ENCODE measurements around the gene FOXN3.

FOXN3 gene

DNA sequence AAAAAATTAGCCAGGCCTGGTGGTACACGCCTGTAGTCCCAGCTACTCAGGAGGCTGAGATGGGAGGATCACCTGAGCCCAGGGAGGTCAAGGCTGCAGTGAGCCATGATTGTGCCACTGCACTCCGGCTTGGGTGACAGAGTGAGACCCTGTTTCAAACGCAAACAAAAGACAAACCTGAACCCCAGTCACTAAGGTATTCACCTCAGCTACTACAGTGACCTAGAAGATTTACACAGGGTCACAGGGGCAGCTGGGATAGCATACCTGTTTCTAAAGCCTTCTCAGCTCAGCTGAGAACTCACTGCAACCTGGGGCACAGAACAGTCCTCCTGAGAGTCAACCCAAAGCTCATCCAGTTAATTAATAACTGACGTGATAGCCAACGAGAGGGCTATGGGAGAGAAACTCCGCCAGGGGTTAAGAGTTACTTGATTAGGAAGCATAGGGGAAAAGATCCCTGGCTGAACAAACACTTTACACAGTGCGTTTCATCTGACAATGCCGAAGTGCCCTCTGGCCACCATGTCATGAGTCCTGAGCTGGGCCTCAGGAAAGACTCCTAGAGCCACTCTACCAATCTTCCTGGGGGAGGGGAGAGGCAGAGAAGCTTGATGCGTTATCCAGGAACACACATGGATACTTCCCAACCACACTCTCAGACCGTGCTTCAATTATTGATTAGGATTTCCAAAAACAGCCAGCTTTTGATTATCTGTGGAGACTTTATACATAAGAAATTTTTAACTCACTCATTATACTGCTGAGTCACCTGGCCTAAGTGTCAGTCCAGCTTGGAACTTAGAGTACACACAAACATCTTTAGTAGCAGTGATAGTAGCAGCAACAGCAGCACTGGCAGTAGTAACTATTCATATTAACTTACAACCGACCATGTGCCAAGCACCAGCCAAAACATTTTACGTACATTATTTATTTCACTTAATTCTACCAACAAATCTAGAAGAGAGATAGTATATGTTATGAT lies 48.2 kb downstream of the FOXN3 start:
- ChIA-PET POLR2A (interaction anchor here (0.9 kb wide), 1 partner anchor 11 kb away, joined by 3 read pairs; no protein-coding TSS in a partner anchor), CTCF (interaction anchor here (0.5 kb wide), 1 partner anchor 214 kb away, joined by 4 read pairs; no protein-coding TSS in a partner anchor)
- TF ChIP-seq LEF1 (IDR thresholded peaks at IDR 0.05; ENCODE audit: borderline replicate concordance), result no peak
- no peak for TF ChIP-seq L3MBTL2 (conservative IDR thresholded peaks at IDR 0.05)
- no peak for TF ChIP-seq BHLHE40 (IDR thresholded peaks at IDR 0.05; ENCODE audit: borderline replicate concordance)
- TF ChIP-seq SP1 (IDR thresholded peaks at IDR 0.05), result no peak
- TF ChIP-seq HDGF (IDR thresholded peaks at IDR 0.05; ENCODE audit: borderline replicate concordance), result no peak
- TF ChIP-seq NFRKB (IDR thresholded peaks at IDR 0.05), result no peak
- TF ChIP-seq CTBP1 (IDR thresholded peaks at IDR 0.05; ENCODE audit: borderline replicate concordance), result no peak
- TF ChIP-seq FOXM1 (IDR thresholded peaks at IDR 0.05; ENCODE audit: borderline replicate concordance), result no peak
- no peak for TF ChIP-seq TARDBP (IDR thresholded peaks at IDR 0.05)
- no peak for TF ChIP-seq SUZ12 (IDR thresholded peaks at IDR 0.05)
- no peak for DNase-seq (ENCODE audit: extremely low spot score)

DNA sequence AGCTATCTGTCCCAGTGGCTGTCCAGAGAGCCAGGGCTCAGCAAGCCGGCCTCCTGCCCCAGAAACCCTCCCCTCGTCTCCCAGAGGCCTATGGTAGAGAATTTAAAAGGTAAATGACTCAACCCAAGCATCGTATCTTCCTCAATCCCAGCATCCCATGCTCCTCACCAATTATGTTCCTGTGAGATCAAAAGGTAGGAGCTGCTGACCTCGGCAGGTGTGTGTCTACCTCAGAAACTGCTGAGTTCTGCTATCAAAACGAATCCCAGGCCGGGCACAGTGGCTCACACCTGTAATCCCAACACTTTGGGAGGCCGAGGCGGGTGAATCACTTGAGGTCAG lies 49.3 kb downstream of the FOXN3 start:
- no peak for DNase-seq (ENCODE audit: extremely low spot score)
- CTCF ChIA-PET, result no interaction called here
- POLR2A ChIA-PET, result no interaction called here
- no peak for TF ChIP-seq SP1 (IDR thresholded peaks at IDR 0.05)
- no peak for TF ChIP-seq LEF1 (IDR thresholded peaks at IDR 0.05; ENCODE audit: borderline replicate concordance)
- TF ChIP-seq FOXA1 (IDR thresholded peaks at IDR 0.05), result no peak
- no peak for TF ChIP-seq CTBP1 (IDR thresholded peaks at IDR 0.05; ENCODE audit: borderline replicate concordance)
- TF ChIP-seq ARNT (IDR thresholded peaks at IDR 0.05), result no peak
- no peak for TF ChIP-seq HDGF (IDR thresholded peaks at IDR 0.05; ENCODE audit: borderline replicate concordance)
- TF ChIP-seq SUZ12 (IDR thresholded peaks at IDR 0.05), result no peak
- no peak for TF ChIP-seq BHLHE40 (IDR thresholded peaks at IDR 0.05; ENCODE audit: borderline replicate concordance)

DNA sequence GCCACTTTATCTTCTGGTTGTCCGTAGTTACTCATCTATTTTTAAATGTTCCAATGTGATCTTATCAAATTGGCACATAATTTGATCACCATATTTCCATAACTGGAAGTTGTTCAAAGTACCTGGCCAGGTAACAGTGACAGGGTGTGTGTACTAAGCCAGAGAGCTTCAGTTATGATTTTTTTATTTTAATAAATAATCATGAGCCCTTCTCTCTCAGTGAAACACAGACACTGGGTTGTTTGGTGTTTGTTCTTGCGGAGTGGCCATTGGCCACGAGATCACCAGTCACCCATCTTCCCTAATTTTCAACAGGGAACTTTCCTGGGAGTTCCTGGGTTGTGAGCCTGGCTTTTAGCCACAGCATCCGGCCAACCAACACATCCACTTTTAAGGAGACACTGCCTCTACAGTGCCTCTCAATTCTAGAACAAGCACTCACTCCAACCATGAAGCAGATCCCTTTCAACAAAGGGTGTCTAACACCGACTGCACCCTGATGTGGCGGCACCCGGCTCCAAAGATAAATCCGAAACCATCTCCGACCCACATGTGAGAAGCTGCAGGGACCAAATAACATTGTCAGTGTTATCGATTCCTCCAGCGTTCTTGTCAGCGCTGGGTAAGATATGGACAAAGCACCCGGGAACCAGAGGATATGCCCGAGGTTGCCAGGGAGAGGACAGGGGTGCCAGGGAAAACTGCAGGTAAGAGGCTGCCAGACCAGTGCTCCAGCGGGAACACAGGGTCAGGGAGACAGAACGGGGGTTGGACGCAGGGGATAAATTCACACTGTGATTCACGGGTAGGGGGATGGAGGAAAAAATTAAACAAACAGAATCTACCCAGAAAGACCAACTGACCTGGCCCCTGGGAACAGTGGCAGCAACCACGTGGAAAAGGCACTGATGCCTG lies 49.9 kb downstream of the FOXN3 start:
- ChIA-PET CTCF (no interaction called here), POLR2A (no interaction called here)
- no peak for DNase-seq (ENCODE audit: extremely low spot score)
- no peak for TF ChIP-seq FOXM1 (IDR thresholded peaks at IDR 0.05; ENCODE audit: borderline replicate concordance)

DNA sequence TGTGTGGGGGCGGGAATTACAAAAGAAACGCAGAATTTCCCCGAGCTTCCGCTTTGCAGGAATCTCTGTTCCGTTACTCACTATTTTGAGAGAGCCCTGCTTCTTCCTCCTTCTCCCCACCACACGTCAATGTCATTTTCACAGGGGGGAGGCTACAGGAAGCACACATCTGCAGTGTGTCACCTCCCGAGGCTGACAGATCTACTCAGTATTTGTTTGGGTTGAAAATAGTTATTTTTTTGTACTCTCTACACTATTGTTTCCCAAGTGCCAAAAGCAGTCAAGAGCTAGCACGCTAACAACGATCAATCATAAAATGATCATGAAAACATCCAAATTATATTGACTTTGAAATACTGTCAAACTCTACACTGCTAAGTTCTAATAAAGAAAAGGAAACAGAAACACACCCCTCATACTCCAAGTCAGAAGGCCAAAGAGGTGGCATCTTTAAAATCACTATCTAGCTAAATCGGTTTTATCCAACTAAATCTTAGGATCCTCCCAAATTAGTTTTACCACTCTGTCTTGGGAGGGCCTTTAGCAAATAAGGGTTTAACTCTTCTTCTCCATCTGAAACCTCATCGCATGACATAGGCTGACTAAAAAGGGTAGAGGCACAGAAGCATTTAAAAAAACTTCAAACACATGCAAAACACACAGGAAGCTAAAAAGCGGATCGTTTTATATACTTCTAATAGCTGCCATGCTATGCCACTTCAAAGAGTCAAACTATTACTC lies 51.8 kb downstream of the FOXN3 start:
- TF ChIP-seq SUZ12 (IDR thresholded peaks at IDR 0.05) (no peak), FOXM1 (IDR thresholded peaks at IDR 0.05; ENCODE audit: borderline replicate concordance) (no peak), FOXK2 (IDR thresholded peaks at IDR 0.05) (no peak), TARDBP (IDR thresholded peaks at IDR 0.05) (no peak), HDGF (IDR thresholded peaks at IDR 0.05; ENCODE audit: borderline replicate concordance) (no peak), LEF1 (IDR thresholded peaks at IDR 0.05; ENCODE audit: borderline replicate concordance) (no peak), ARNT (IDR thresholded peaks at IDR 0.05) (no peak), NFRKB (IDR thresholded peaks at IDR 0.05) (no peak), L3MBTL2 (conservative IDR thresholded peaks at IDR 0.05) (no peak)
- CTCF ChIA-PET, result no interaction called here
- POLR2A ChIA-PET, result no interaction called here
- no peak for DNase-seq (ENCODE audit: extremely low spot score)

DNA sequence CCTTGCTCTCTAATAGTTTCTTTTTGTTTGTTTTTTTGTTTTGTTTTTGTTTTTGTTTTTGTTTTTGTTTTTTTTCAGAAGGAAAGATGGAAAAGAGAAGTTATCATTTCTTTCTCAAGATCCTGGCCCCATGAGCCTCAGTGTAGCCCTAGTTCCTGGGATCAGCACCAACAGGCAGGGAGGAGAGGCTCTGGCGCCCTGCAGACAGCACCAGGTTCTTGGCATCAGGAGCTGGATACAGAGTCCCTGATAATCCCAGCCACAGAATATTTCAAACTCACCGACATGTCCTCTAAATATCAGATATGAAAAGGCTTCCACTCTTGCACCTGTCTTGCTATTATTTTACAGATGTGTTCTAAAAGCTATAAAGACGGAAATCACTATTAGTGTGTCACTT lies 52.7 kb downstream of the FOXN3 start:
- ChIA-PET CTCF (no interaction called here), POLR2A (no interaction called here)
- no peak for DNase-seq (ENCODE audit: extremely low spot score)
- no peak for TF ChIP-seq LEF1 (IDR thresholded peaks at IDR 0.05; ENCODE audit: borderline replicate concordance)
- TF ChIP-seq SP1 (IDR thresholded peaks at IDR 0.05), result no peak
- no peak for TF ChIP-seq FOXM1 (IDR thresholded peaks at IDR 0.05; ENCODE audit: borderline replicate concordance)
- no peak for TF ChIP-seq ELF4 (IDR thresholded peaks at IDR 0.05)
- no peak for TF ChIP-seq FOXK2 (IDR thresholded peaks at IDR 0.05)
- TF ChIP-seq ZNF384 (IDR thresholded peaks at IDR 0.05), result no peak
- no peak for TF ChIP-seq FOXA1 (IDR thresholded peaks at IDR 0.05)
- TF ChIP-seq, protein P1, sequence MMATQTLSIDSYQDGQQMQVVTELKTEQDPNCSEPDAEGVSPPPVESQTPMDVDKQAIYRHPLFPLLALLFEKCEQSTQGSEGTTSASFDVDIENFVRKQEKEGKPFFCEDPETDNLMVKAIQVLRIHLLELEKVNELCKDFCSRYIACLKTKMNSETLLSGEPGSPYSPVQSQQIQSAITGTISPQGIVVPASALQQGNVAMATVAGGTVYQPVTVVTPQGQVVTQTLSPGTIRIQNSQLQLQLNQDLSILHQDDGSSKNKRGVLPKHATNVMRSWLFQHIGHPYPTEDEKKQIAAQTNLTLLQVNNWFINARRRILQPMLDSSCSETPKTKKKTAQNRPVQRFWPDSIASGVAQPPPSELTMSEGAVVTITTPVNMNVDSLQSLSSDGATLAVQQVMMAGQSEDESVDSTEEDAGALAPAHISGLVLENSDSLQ (IDR thresholded peaks at IDR 0.05), result no peak
- TF ChIP-seq L3MBTL2 (conservative IDR thresholded peaks at IDR 0.05), result no peak
- TF ChIP-seq SUZ12 (IDR thresholded peaks at IDR 0.05), result no peak
- no peak for TF ChIP-seq BHLHE40 (IDR thresholded peaks at IDR 0.05; ENCODE audit: borderline replicate concordance)
- no peak for TF ChIP-seq ARNT (IDR thresholded peaks at IDR 0.05)
- no peak for TF ChIP-seq CTBP1 (IDR thresholded peaks at IDR 0.05; ENCODE audit: borderline replicate concordance)
- no peak for TF ChIP-seq HDGF (IDR thresholded peaks at IDR 0.05; ENCODE audit: borderline replicate concordance)
- no peak for TF ChIP-seq TARDBP (IDR thresholded peaks at IDR 0.05)

DNA sequence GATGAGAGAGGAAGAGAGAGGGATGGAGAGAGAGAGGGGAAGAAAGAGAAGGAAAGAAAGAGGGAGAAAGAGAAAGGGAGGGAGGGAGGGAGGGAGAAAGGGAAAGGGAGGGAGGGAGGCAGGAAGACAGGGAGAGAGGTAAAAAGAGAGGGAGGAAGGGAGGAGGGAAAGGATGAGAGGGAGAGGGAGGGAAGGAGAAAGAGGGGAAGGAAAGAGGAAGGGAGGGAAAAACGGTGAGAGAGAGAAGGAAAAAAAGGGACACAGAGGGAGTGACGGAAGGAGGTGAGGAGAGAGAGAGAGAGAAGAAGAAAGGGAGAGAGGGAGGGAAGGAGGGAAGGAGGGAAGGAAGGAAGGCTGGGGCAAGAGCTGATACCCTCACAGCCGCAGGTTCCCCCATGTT lies 56.8 kb downstream of the FOXN3 start:
- TF ChIP-seq NFRKB (IDR thresholded peaks at IDR 0.05) (no peak), TARDBP (IDR thresholded peaks at IDR 0.05) (no peak), L3MBTL2 (conservative IDR thresholded peaks at IDR 0.05) (no peak), LEF1 (IDR thresholded peaks at IDR 0.05; ENCODE audit: borderline replicate concordance) (no peak), SP1 (IDR thresholded peaks at IDR 0.05) (no peak), FOXK2 (IDR thresholded peaks at IDR 0.05) (no peak), BHLHE40 (IDR thresholded peaks at IDR 0.05; ENCODE audit: borderline replicate concordance) (no peak), FOXA1 (IDR thresholded peaks at IDR 0.05) (no peak), ZNF384 (IDR thresholded peaks at IDR 0.05) (no peak), CTBP1 (IDR thresholded peaks at IDR 0.05; ENCODE audit: borderline replicate concordance) (no peak), ARNT (IDR thresholded peaks at IDR 0.05) (no peak), SUZ12 (IDR thresholded peaks at IDR 0.05) (no peak), FOXM1 (IDR thresholded peaks at IDR 0.05; ENCODE audit: borderline replicate concordance) (no peak), ELF4 (IDR thresholded peaks at IDR 0.05) (no peak), HDGF (IDR thresholded peaks at IDR 0.05; ENCODE audit: borderline replicate concordance) (no peak)
- TF ChIP-seq, protein P1 (IDR thresholded peaks at IDR 0.05), result no peak
- CTCF ChIA-PET, result no interaction called here
- POLR2A ChIA-PET, result no interaction called here
- DNase-seq (ENCODE audit: extremely low spot score), result no peak
